GM12878 (cell line): Measurements from ENCODE around the gene ORAI3. TPM values are rescaled to one million over a fixed set of nuclear protein-coding genes. Genes with fewer than 3 reads are reported as not detected.

Experiments used
- ATAC-seq: fragments of 200-7000 bp; cut with Tn5 transposase; 3 replicates; pipeline ENCODE4 v1.9.1; 2020; ENCODE audit warnings: mild to moderate bottlenecking, moderate library complexity
- BruUV-seq: library from RNA; stranded (reverse); fragments of 400-500 nt; replicated peaks from 2 replicates; lab custom pipeline; 2021; lab: Mats Ljungman, UMichigan
- CTCF ChIA-PET: fragments of 300-600 bp; sonication (Branson Sonifier 250); formaldehyde crosslinking; extraction: SDS; loops from one replicate; lab custom pipeline; 2021; ENCODE audit warnings: inconsistent platforms; lab: Yijun Ruan, JAX
- POLR2A ChIA-PET: fragments of 350-600 bp; formaldehyde crosslinking; extraction: SDS; loops from one replicate; lab custom pipeline; 2021; ENCODE audit warnings: inconsistent platforms; lab: Charles Lee
- RAD21 ChIA-PET: fragments of 300-600 bp; sonication (Branson Sonifier 250); formaldehyde crosslinking; loops from one replicate; lab custom pipeline; 2023; ENCODE audit warnings: antibody characterized with exemption; ENCODE audit not compliant: unreplicated experiment; lab: Charles Lee
- SMC1A ChIA-PET: fragments of 300-600 bp; sonication (Branson Sonifier 250); formaldehyde crosslinking; loops from one replicate; lab custom pipeline; 2023; ENCODE audit not compliant: unreplicated experiment, uncharacterized antibody; lab: Charles Lee
- DNase-seq: peaks from one replicate; pipeline ENCODE4 v3.0.0-alpha.2; 2011; ENCODE audit warnings: low read depth, low spot score
- FAIRE-seq: peaks from 3 replicates; lab custom pipeline; 2011; peaks lifted over from hg19 to GRCh38; lab: Jason Lieb, UNC
- H2AFZ ChIP-seq: 2 replicates; pipeline ENCODE4 v1.6.0; 2011; ENCODE audit warnings: low read depth, low read length, control low read depth; ENCODE audit not compliant: control insufficient read depth
- H3K27ac ChIP-seq: 2 replicates; pipeline ENCODE4 v1.5.1; 2011; ENCODE audit warnings: control low read depth; ENCODE audit not compliant: control insufficient read depth, insufficient read depth
- H3K27me3 ChIP-seq, 2 experiments: replicated peaks in 1 of 2; 2 replicates each; pipeline versions ENCODE4 v1.6.0 to v1.6.1; 2011; ENCODE audit warnings: low read length in 1 of 2; ENCODE audit not compliant: control insufficient read depth in 2 of 2, insufficient read depth in 2 of 2
- H3K36me3 ChIP-seq, 2 experiments: 2 replicates each; pipeline ENCODE4 v1.5.1; 2011; ENCODE audit warnings: low read length in 1 of 2; ENCODE audit not compliant: control insufficient read depth in 2 of 2, insufficient read depth in 2 of 2
- H3K4me1 ChIP-seq: 2 replicates; pipeline ENCODE4 v1.6.1; 2011; ENCODE audit warnings: mild to moderate bottlenecking, low read length, moderate library complexity, mixed read lengths; ENCODE audit not compliant: control insufficient read depth, insufficient read depth
- H3K4me2 ChIP-seq: 2 replicates; pipeline ENCODE4 v1.6.0; 2011; ENCODE audit warnings: control low read depth; ENCODE audit not compliant: control insufficient read depth, insufficient read depth
- H3K4me3 ChIP-seq: fragments of 200-600 bp; sonication (generic); 2 replicates; pipeline ENCODE4 v1.5.1; 2016
- H3K79me2 ChIP-seq: 2 replicates; pipeline ENCODE4 v1.6.0; 2011; ENCODE audit warnings: low read length; ENCODE audit not compliant: control insufficient read depth, insufficient read depth
- H3K9ac ChIP-seq: 2 replicates; pipeline ENCODE4 v1.8.0; 2011; ENCODE audit warnings: low read length, control low read depth, mixed read lengths; ENCODE audit not compliant: control insufficient read depth, insufficient read depth
- H3K9me3 ChIP-seq: replicated peaks from 3 replicates; pipeline ENCODE4 v1.5.1; 2011; ENCODE audit warnings: mild to moderate bottlenecking, low read length; ENCODE audit not compliant: control insufficient read depth, insufficient read depth
- H4K20me1 ChIP-seq: 2 replicates; pipeline ENCODE4 v1.6.0; 2011; ENCODE audit not compliant: control insufficient read depth, insufficient read depth
- BCL11A ChIP-seq: IDR thresholded peaks from 2 replicates; pipeline ENCODE4 v1.6.1; 2011; ENCODE audit warnings: low read depth, low read length
- CBFB ChIP-seq: IDR thresholded peaks from 2 replicates; pipeline ENCODE4 v1.6.1; 2016; ENCODE audit warnings: antibody characterized with exemption, low read depth
- CHD4 ChIP-seq: fragments of 200-600 bp; sonication (generic); IDR thresholded peaks from 2 replicates; pipeline ENCODE4 v1.6.1; 2016; ENCODE audit warnings: mild to moderate bottlenecking
- EED ChIP-seq: sonication (generic); IDR thresholded peaks from 2 replicates; pipeline ENCODE4 v1.6.1; 2016; ENCODE audit warnings: antibody characterized with exemption, low read depth
- EGR1 ChIP-seq, 2 experiments: IDR thresholded peaks; 1 replicate in 1 of 2; 2 replicates in 1 of 2; pipeline ENCODE4 v1.6.1; 2011 to 2012; ENCODE audit warnings: low read depth in 2 of 2, low read length in 2 of 2, borderline replicate concordance in 1 of 2, mild to moderate bottlenecking in 1 of 2, moderate library complexity in 1 of 2
- FOS ChIP-seq: IDR thresholded peaks from 3 replicates; pipeline ENCODE4 v1.6.1; 2011; ENCODE audit warnings: borderline replicate concordance; ENCODE audit not compliant: insufficient read length; ENCODE audit errors: extremely low read depth
- IKZF2 ChIP-seq, 2 experiments: fragments of 450-650 bp; IDR thresholded peaks; 2 replicates each; pipeline ENCODE4 v1.6.1; 2017; ENCODE audit warnings: mild to moderate bottlenecking in 2 of 2, moderate library complexity in 2 of 2
- MLLT1 ChIP-seq: fragments of 450-650 bp; IDR thresholded peaks from 2 replicates; pipeline ENCODE4 v1.6.1; 2016; ENCODE audit warnings: mild to moderate bottlenecking
- POLR2A ChIP-seq: IDR thresholded peaks from 2 replicates; pipeline ENCODE4 v1.6.1; 2011; ENCODE audit warnings: low read depth, mild to moderate bottlenecking, low read length
- RELB ChIP-seq: fragments of 450-650 bp; IDR thresholded peaks from 2 replicates; pipeline ENCODE4 v1.6.1; 2017; ENCODE audit warnings: low read depth, mild to moderate bottlenecking, moderate library complexity
- SIN3A ChIP-seq: IDR thresholded peaks from 2 replicates; pipeline ENCODE4 v1.6.1; 2012; ENCODE audit warnings: low read depth, low read length, improper control_type of control experiment
- YY1 ChIP-seq: IDR thresholded peaks from 2 replicates; pipeline ENCODE4 v1.6.1; 2011; ENCODE audit warnings: low read depth, mild to moderate bottlenecking, low read length
- ZBED1 ChIP-seq: IDR thresholded peaks from 2 replicates; pipeline ENCODE4 v1.6.1; 2016; ENCODE audit warnings: borderline replicate concordance
- ZZZ3 ChIP-seq: IDR thresholded peaks from 2 replicates; pipeline ENCODE4 v1.6.1; 2011; ENCODE audit warnings: low read depth; ENCODE audit not compliant: control insufficient read depth, insufficient read length
- WGBS: methylation state at CpG from one replicate; pipeline ENCODE4 v1.1.6; 2016; ENCODE audit warnings: low lambda C conversion rate; ENCODE audit not compliant: insufficient replicate concordance, insufficient coverage; ENCODE audit errors: missing lambda C conversion rate; 5-methylcytosine and 5-hydroxymethylcytosine counted together
- in situ Hi-C: fragments of 300-500 bp; cut with MboI; formaldehyde crosslinking; loops from 9 replicates; pipeline ENCODE4 v1.14.3; 2018; ENCODE audit warnings: mixed read lengths
- intact Hi-C: fragments of 100-400 bp; cut with micrococcal nuclease; formaldehyde crosslinking; loops from one replicate; pipeline ENCODE4 v1.14.2; 2022; ENCODE audit not compliant: unreplicated experiment
- polyA plus RNA-seq, 11 experiments: library from polyadenylated mRNA; depleted of rRNA in 4 of 11; unstranded in 6 of 11; stranded (reverse) in 5 of 11; fragments of >200 nt; fragmentation: Nextera tagmentation in 4 of 11; fragmentation: Illumina TruSeq in 1 of 11; extraction: Ambion mirVana in 4 of 11; extraction: Trizol in 1 of 11; gene quantifications; 1 replicate in 1 of 11; 2 replicates in 10 of 11; pipeline versions ENCODE4 v1.2.1 to v1.2.3, GENCODE V29; 2011 to 2016; ENCODE audit warnings: inconsistent platforms in 2 of 11, missing spikeins in 2 of 11, low read depth in 1 of 11
- total RNA-seq, 4 experiments: library from RNA; depleted of rRNA in 3 of 4; stranded (reverse); fragments of >200 nt in 3 of 4; fragmentation: Illumina TruSeq in 1 of 4; extraction: Trizol in 1 of 4; gene quantifications; 2 replicates each; pipeline versions ENCODE4 v1.2.1 to v1.2.3, GENCODE V29; 2013 to 2021
- TF ChIP-seq, protein P1 (sequence below): IDR thresholded peaks from 2 replicates; pipeline ENCODE4 v1.6.1; 2012; ENCODE audit warnings: mild to moderate bottlenecking, low read depth, low read length

Gene ORAI3
- total and polyA plus RNA-seq, 10 of the 15 experiments (the other 5 are each of a cell fraction or from before 2014, with no cell fraction given) = 3.4 to 21.9 (median 16.2) TPM

- TF ChIP-seq BCL11A = no peak
- no peak for TF ChIP-seq ZBED1
- no peak for TF ChIP-seq POLR2A
Measured at GRCh38 chr16:30995927-30996323, 47.1 kb downstream of the ORAI3 start (continued).

DNA sequence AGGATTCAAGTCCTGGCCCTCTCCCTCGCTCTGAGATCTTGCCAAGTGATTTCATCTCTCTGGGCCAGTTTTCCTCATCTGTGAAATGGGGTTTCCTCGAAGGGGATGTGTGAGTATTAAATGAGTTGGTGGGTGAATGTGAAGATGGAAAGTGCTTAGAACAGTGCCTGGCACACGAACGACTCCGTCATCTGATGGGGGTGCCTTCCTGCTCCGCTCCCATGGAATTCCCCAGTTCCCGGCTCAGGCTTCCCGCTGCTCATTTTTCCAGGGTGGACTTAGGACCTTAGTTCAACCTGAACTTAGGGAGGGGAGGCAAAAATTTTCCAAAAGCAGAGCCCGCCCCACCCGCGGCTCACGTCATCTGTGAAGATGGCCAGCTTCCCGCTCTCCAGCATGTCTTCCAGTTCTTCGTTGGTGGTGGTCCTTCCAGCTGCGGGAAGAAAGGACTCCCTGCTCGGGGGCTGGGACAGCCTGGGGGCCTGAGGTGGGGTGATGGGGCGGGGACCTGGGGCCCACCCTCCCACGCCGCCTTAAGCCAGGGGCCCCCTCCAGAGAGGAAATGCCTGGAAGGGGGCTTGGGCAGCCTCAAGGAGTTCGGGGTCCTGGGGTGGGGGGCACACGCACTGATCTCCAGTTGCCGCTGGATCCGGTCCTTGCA, 47.6 kb downstream of the ORAI3 start:
- WGBS = 2% methylated on average over 23 of the region's 23 CpGs
- peak; percentile 57 for FAIRE-seq
- POLR2A ChIA-PET = interaction anchor here (0.5 to 3.0 kb wide), 7 partner anchors 11 to 462 kb away, joined by 4 to 21 read pairs (median 6); partner anchors contain the start of genes HSD3B7, KAT8, ZNF646 and ZNF668
- Histone ChIP-seq H3K4me2 (peak overlapping the region; percentile 85), H4K20me1 (no peaks in the 10 kb centered on the region), H3K27ac (peak overlapping the region; percentile 82), H3K79me2 (no peaks in the 10 kb centered on the region; the same call in 1 of the 2 replicates), H2AFZ (peak overlapping the region; percentile 89), H3K4me3 (peak overlapping the region; percentile 97), H3K9me3 (no peaks in the 10 kb centered on the region), H3K27me3 (no peaks in the 10 kb centered on the region), H3K4me1 (peaks cover 17% of the 10 kb centered on the region), H3K36me3 (no peaks in the 10 kb centered on the region), H3K9ac (peak overlapping the region; percentile 78)
- intact Hi-C loops (loop anchor here (5.0 to 10.0 kb wide), 3 partner anchors 78 to 186 kb away; partner anchors contain the start of genes FUS, ZNF646 and ZNF668), in situ Hi-C loops (loop anchor here (25.0 kb wide), 1 partner anchor 441 kb away; the partner anchor contains the start of genes COX6A2 and ZNF843)
- CTCF ChIA-PET = interaction anchor here (0.9 to 4.3 kb wide), 3 partner anchors 11 to 42 kb away, joined by 3 to 16 read pairs (median 3); partner anchors contain the start of gene HSD3B7
- SMC1A ChIA-PET = interaction anchor here (1.0 kb wide), 1 partner anchor 11 kb away, joined by 3 read pairs; the partner anchor contains the start of gene HSD3B7
- no peak for DNase-seq
- TSS peak; percentile 96 for BruUV-seq
- RAD21 ChIA-PET = interaction anchor here (1.0 to 1.7 kb wide), 5 partner anchors 8 to 96 kb away, joined by 3 to 11 read pairs (median 4); partner anchors contain the start of genes ZNF646 and ZNF668
- ATAC-seq = peak; percentile 10
- TF ChIP-seq IKZF2 (IDR thresholded peaks at IDR 0.05) (peak in 1 of 2 experiments; percentile 60; a peak in 2 of 4 replicates), RELB (0 out of 2 replicates have a peak, but pooled peaks have one; percentile 44), EGR1 (IDR thresholded peaks at IDR 0.05; ENCODE audit: borderline replicate concordance in 1 of 2, low read depth in 2 of 2, low read length in 2 of 2) (no peak; a peak in 1 of 3 replicates), YY1 (peak; percentile 39; the same call in 1 of the 2 replicates), CBFB (no peak), ZZZ3 (no peak), EED (peak; percentile 39; the same call in 1 of the 2 replicates), FOS (no peak), SIN3A (peak; percentile 30; the same call in 1 of the 2 replicates), MLLT1 (peak; percentile 96), CHD4 (no peak; the same call in 1 of the 2 replicates)
- TF ChIP-seq, protein P1, sequence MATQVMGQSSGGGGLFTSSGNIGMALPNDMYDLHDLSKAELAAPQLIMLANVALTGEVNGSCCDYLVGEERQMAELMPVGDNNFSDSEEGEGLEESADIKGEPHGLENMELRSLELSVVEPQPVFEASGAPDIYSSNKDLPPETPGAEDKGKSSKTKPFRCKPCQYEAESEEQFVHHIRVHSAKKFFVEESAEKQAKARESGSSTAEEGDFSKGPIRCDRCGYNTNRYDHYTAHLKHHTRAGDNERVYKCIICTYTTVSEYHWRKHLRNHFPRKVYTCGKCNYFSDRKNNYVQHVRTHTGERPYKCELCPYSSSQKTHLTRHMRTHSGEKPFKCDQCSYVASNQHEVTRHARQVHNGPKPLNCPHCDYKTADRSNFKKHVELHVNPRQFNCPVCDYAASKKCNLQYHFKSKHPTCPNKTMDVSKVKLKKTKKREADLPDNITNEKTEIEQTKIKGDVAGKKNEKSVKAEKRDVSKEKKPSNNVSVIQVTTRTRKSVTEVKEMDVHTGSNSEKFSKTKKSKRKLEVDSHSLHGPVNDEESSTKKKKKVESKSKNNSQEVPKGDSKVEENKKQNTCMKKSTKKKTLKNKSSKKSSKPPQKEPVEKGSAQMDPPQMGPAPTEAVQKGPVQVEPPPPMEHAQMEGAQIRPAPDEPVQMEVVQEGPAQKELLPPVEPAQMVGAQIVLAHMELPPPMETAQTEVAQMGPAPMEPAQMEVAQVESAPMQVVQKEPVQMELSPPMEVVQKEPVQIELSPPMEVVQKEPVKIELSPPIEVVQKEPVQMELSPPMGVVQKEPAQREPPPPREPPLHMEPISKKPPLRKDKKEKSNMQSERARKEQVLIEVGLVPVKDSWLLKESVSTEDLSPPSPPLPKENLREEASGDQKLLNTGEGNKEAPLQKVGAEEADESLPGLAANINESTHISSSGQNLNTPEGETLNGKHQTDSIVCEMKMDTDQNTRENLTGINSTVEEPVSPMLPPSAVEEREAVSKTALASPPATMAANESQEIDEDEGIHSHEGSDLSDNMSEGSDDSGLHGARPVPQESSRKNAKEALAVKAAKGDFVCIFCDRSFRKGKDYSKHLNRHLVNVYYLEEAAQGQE = no peak
